ENCODE results near the gene RRAS. TPM values are rescaled to one million over a fixed set of nuclear protein-coding genes. Genes with fewer than 3 reads are reported as not detected.

Gene RRAS
- total RNA-seq, 4 donors from 2014 or later: 24.0 to 44.5 (median 28.8) TPM

DNA sequence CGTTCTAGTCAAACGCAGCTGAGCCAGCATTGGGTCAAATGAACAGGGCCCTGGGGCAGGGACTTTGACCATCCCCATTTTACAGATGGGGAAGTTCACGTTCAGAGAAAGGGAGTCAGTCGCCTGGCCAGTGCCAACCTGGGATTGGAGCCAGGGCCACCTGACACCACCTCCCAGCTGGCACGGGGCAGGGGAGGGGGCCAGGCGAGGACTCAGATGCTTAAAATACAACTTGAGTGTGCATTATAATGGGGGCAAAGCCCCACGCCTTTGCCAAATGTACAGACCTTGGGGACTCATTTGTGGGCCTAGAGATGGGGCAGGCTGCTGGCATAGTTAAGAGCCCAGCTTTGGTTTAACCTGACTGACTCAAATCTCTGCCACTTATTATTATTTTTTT is 34.3 kb downstream of the RRAS start:
- Histone ChIP-seq H3K27me3 (no peaks in the 10 kb centered on the region), H3K4me3 (replicated peaks in 1 of 3) (no peak overlapping the region), H3K4me1 (no peaks in the 10 kb centered on the region), H3K36me3 (peaks cover 39 to 45% of the 10 kb centered on the region in 2 donors), H3K9me3 (no peaks in the 10 kb centered on the region), H3K27ac (no peak overlapping the region)
- intact Hi-C loops (cut with DNase I): no loop called here
- no peak for DNase-seq
- TF ChIP-seq, protein P1, sequence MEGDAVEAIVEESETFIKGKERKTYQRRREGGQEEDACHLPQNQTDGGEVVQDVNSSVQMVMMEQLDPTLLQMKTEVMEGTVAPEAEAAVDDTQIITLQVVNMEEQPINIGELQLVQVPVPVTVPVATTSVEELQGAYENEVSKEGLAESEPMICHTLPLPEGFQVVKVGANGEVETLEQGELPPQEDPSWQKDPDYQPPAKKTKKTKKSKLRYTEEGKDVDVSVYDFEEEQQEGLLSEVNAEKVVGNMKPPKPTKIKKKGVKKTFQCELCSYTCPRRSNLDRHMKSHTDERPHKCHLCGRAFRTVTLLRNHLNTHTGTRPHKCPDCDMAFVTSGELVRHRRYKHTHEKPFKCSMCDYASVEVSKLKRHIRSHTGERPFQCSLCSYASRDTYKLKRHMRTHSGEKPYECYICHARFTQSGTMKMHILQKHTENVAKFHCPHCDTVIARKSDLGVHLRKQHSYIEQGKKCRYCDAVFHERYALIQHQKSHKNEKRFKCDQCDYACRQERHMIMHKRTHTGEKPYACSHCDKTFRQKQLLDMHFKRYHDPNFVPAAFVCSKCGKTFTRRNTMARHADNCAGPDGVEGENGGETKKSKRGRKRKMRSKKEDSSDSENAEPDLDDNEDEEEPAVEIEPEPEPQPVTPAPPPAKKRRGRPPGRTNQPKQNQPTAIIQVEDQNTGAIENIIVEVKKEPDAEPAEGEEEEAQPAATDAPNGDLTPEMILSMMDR (IDR thresholded peaks at IDR 0.05): no peak
- TF ChIP-seq POLR2A (IDR thresholded peaks at IDR 0.05): no peak
- WGBS, 2 donors: 88 to 89% methylated on average over 5 to 7 of the region's 7 CpGs

DNA sequence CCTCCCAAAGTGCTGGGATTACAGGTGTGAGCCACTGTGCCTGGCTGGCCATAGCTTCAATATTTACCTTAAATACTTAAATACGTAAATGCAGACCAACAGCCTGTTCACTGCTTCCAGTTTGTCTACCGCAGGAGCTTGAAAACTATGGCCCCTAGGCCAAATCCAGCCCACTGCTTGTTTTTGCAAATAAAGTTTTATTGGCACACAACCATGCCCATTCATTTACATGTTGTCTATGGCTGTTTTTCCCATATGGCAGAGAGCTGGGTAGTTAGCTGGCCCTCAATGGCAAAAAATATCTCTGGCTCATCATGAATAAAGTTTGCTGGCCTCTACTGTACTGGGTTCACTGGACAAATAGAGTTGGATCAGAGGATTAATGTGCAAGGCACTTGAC is 37.1 kb downstream of the RRAS start:
- Histone ChIP-seq H3K9me3 (no peaks in the 10 kb centered on the region), H3K4me1 (no peaks in the 10 kb centered on the region), H3K36me3 (peaks cover 48 to 60% of the 10 kb centered on the region in 2 donors), H3K27ac (no peak overlapping the region), H3K27me3 (no peaks in the 10 kb centered on the region), H3K4me3 (replicated peaks in 1 of 3) (no peak overlapping the region)
- TF ChIP-seq, protein P1 (IDR thresholded peaks at IDR 0.05): no peak
- TF ChIP-seq POLR2A (IDR thresholded peaks at IDR 0.05): no peak
- intact Hi-C loops (cut with DNase I): no loop called here
- WGBS, 2 donors: 100% methylated on average over 2 of the region's 2 CpGs
- no peak for DNase-seq

DNA sequence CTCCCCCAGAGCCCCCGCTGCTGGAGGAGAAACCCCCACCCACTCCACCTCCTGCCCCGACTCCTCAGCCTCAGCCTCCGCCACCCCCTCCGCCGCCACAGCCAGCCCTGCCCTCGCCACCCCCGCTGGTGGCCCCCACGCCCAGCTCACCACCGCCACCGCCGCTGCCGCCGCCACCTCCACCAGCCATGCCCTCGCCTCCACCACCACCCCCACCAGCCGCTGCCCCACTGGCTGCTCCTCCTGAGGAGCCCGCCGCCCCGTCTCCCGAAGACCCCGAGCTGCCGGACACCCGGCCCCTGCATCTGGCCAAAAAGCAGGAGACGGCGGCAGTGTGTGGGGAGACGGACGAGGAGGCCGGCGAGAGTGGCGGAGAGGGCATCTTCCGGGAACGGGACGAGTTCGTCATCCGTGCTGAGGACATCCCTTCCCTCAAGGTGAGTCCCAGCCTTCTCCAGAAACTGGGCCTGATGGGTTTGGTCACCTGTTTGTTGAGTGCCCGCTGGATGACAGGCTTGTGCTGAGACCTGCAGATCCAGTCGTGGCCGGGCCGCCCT is 38.4 kb downstream of the RRAS start:
- Histone ChIP-seq H3K4me3 (replicated peaks in 1 of 3) (no peak overlapping the region), H3K9me3 (no peaks in the 10 kb centered on the region), H3K36me3 (peaks cover 51 to 72% of the 10 kb centered on the region in 2 donors), H3K4me1 (no peaks in the 10 kb centered on the region), H3K27ac (no peak overlapping the region), H3K27me3 (no peaks in the 10 kb centered on the region)
- TF ChIP-seq, protein P1 (IDR thresholded peaks at IDR 0.05): no peak
- TF ChIP-seq POLR2A (IDR thresholded peaks at IDR 0.05): no peak
- intact Hi-C loops (cut with DNase I): no loop called here
- no peak for DNase-seq
- 95% methylated on average over 25 to 38 of the region's 38 CpGs for WGBS, 2 donors

DNA sequence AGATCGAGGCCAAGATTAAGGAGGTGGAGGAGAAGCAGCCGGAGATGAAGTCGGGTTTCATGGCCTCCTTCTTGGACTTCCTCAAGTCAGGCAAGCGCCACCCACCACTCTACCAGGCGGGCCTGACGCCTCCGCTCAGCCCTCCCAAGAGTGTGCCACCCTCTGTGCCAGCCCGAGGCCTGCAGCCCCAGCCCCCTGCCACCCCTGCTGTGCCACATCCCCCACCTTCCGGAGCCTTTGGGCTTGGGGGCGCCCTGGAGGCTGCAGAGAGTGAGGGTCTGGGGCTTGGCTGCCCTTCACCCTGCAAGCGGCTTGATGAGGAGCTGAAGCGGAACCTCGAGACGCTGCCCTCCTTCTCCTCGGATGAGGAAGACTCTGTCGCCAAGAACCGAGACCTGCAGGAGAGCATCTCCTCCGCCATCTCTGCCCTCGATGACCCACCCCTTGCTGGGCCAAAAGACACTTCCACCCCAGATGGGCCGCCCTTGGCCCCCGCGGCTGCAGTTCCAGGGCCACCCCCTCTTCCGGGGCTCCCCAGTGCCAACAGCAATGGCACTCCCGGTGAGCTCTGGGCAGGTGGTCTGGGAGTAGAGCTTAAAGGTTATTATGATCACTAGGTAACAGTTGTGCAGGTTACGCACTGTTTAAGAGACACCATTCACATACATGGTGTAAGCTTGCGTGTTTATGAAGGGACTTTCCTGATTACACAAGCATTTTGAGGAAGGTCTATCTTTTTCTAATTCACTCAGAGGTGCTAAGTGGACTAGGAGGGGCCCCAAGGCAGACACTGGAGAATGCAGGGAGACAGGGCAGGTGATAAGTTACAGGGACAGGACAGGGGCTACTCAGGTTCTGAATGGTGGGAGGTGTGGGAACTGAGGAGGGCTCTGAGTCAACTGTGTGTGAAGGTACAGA is 40.3 kb downstream of the RRAS start:
- H3K36me3 ChIP-seq: peaks cover 60 to 83% of the 10 kb centered on the region in 2 donors
- no peaks in the 10 kb centered on the region for H3K9me3 ChIP-seq
- intact Hi-C loops (cut with DNase I): loop anchor here (5.0 kb wide), 1 partner anchor 38 kb away; no protein-coding TSS in a partner anchor
- 91 to 93% methylated on average over 23 to 25 of the region's 26 CpGs for WGBS, 2 donors
- no peaks in the 10 kb centered on the region for H3K27me3 ChIP-seq
- no peak for DNase-seq
- H3K27ac ChIP-seq: no peak overlapping the region
- H3K4me1 ChIP-seq: no peaks in the 10 kb centered on the region
- H3K4me3 ChIP-seq (replicated peaks in 1 of 3): no peak overlapping the region
- TF ChIP-seq, protein P1 (IDR thresholded peaks at IDR 0.05): no peak
- no peak for TF ChIP-seq POLR2A (IDR thresholded peaks at IDR 0.05)

DNA sequence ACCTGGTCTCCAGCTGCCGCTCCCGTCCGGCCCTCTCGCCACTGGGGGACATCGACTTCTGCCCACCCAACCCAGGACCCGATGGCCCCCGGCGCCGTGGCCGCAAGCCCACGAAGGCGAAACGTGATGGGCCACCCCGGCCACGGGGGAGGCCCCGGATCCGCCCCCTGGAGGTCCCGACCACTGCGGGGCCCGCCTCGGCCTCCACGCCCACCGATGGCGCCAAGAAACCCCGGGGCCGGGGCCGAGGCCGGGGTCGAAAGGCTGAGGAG is 42.3 kb downstream of the RRAS start:
- TF ChIP-seq, protein P1 (IDR thresholded peaks at IDR 0.05): no peak
- no peak for TF ChIP-seq POLR2A (IDR thresholded peaks at IDR 0.05)
- Histone ChIP-seq H3K27me3 (no peaks in the 10 kb centered on the region), H3K9me3 (no peaks in the 10 kb centered on the region), H3K4me1 (peaks cover 5 to 11% of the 10 kb centered on the region in 2 donors), H3K27ac (no peak overlapping the region), H3K4me3 (replicated peaks in 1 of 3) (no peak overlapping the region), H3K36me3 (peaks cover 48 to 71% of the 10 kb centered on the region in 2 donors)
- 92 to 97% methylated on average over 23 to 27 of the region's 29 CpGs for WGBS, 2 donors
- DNase-seq: no peak
- intact Hi-C loops (cut with DNase I): loop anchor here (5.0 kb wide), 1 partner anchor 40 kb away; no protein-coding TSS in a partner anchor

Data from thyroid gland (tissue), 4 donors.